G401.6 (cell line): ENCODE measurements around the gene P2RX5.

Source experiments
- FAIRE-seq: peaks from 2 replicates; lab custom pipeline; 2012; peaks lifted over from hg19 to GRCh38; lab: Jason Lieb, UNC

The P2RX5 gene

GRCh38 chr17:3656755-3657587 lies 39.0 kb downstream of the P2RX5 start:
- no peak for FAIRE-seq

- no peak for FAIRE-seq
Measured at GRCh38 chr17:3656353-3656752, 39.6 kb downstream of the P2RX5 start.

- FAIRE-seq: no peak
Measured at GRCh38 chr17:3655766-3656165, 40.2 kb downstream of the P2RX5 start.

GRCh38 chr17:3647769-3648555 lies 48.0 kb downstream of the P2RX5 start:
- FAIRE-seq: no peak

GRCh38 chr17:3647251-3647650 lies 48.7 kb downstream of the P2RX5 start:
- FAIRE-seq: no peak

- no peak for FAIRE-seq
Measured at GRCh38 chr17:3645310-3645709, 50.6 kb downstream of the P2RX5 start.

- FAIRE-seq: no peak
Measured at GRCh38 chr17:3643889-3644349, 52.0 kb downstream of the P2RX5 start.

- FAIRE-seq: no peak
Measured at GRCh38 chr17:3641717-3642486, 54.1 kb downstream of the P2RX5 start.

- FAIRE-seq: no peak
Measured at GRCh38 chr17:3641014-3641413, 54.9 kb downstream of the P2RX5 start.

- no peak for FAIRE-seq
Measured at GRCh38 chr17:3639981-3640596, 55.9 kb downstream of the P2RX5 start.

GRCh38 chr17:3636908-3637373 lies 59.0 kb downstream of the P2RX5 start:
- no peak for FAIRE-seq

- FAIRE-seq: peak; percentile 97
Measured at GRCh38 chr17:3636154-3636907, 59.6 kb downstream of the P2RX5 start, which contains the start of the genes CTNS and SHPK. TSS of gene CTNS (plus strand) at chr17:3636760. CDS start at chr17:3640207, 3,447 bp downstream. TSS of gene SHPK (minus strand) at chr17:3636250. CDS start at chr17:3636219, 31 bp downstream.

- FAIRE-seq: no peak
Measured at GRCh38 chr17:3635474-3636153, 60.3 kb downstream of the P2RX5 start.

GRCh38 chr17:3632287-3632686 lies 63.7 kb downstream of the P2RX5 start:
- FAIRE-seq: no peak

GRCh38 chr17:3630781-3631180 lies 65.2 kb downstream of the P2RX5 start:
- no peak for FAIRE-seq

- FAIRE-seq: no peak
Measured at GRCh38 chr17:3627769-3628167, 68.2 kb downstream of the P2RX5 start.

GRCh38 chr17:3626831-3627768 lies 68.9 kb downstream of the P2RX5 start:
- no peak for FAIRE-seq
